H1 (cell line): ENCODE results near the gene SPRYD4. TPM values are rescaled to one million over a fixed set of nuclear protein-coding genes. Genes with fewer than 3 reads are reported as not detected.

ENCODE experiments used
- CTCF ChIA-PET: fragments of 300-600 bp; sonication (Branson Sonifier 250); formaldehyde crosslinking; loops from one replicate; lab custom pipeline; 2021; ENCODE audit not compliant: partially characterized antibody; lab: Charles Lee
- POLR2A ChIA-PET: fragments of 300-600 bp; sonication (Branson Sonifier 250); formaldehyde crosslinking; loops from one replicate; lab custom pipeline; 2021; ENCODE audit warnings: inconsistent platforms; ENCODE audit not compliant: partially characterized antibody; lab: Charles Lee
- DNase-seq, 2 experiments: peaks; one replicate each; pipeline versions ENCODE4 v3.0.0 to v3.0.0-alpha.2; 2010 to 2022; ENCODE audit warnings: low spot score in 2 of 2, low read depth in 1 of 2, mixed read lengths in 1 of 2
- FAIRE-seq: peaks from 2 replicates; lab custom pipeline; 2011; peaks lifted over from hg19 to GRCh38; lab: Jason Lieb, UNC
- H2AFZ ChIP-seq: 2 replicates; pipeline ENCODE4 v1.8.1; 2012; ENCODE audit warnings: low read length, inconsistent platforms
- H2AK5ac ChIP-seq: 2 replicates; pipeline ENCODE4 v1.6.1; 2013; ENCODE audit warnings: low read depth, low read length
- H2BK120ac ChIP-seq: replicated peaks from 2 replicates; pipeline ENCODE3; 2013; ENCODE audit warnings: low read depth, low read length, inconsistent platforms
- H2BK12ac ChIP-seq: 2 replicates; pipeline ENCODE4 v1.6.1; 2013; ENCODE audit warnings: low read depth, low read length
- H2BK15ac ChIP-seq: 2 replicates; pipeline ENCODE4 v1.6.1; 2013; ENCODE audit warnings: low read length
- H2BK20ac ChIP-seq: 2 replicates; pipeline ENCODE4 v1.6.1; 2013; ENCODE audit warnings: low read length
- H2BK5ac ChIP-seq: 2 replicates; pipeline ENCODE4 v1.6.1; 2013; ENCODE audit warnings: low read depth, low read length
- H3K14ac ChIP-seq: 2 replicates; pipeline ENCODE4 v1.6.1; 2013; ENCODE audit warnings: inconsistent platforms; ENCODE audit not compliant: insufficient read length
- H3K18ac ChIP-seq: 2 replicates; pipeline ENCODE4 v1.6.1; 2013; ENCODE audit warnings: low read length; ENCODE audit errors: extremely low read depth
- H3K23ac ChIP-seq: 2 replicates; pipeline ENCODE4 v1.6.1; 2013; ENCODE audit warnings: inconsistent platforms; ENCODE audit not compliant: insufficient read length
- H3K23me2 ChIP-seq: 2 replicates; pipeline ENCODE4 v1.6.1; 2013; ENCODE audit warnings: low read depth, low read length
- H3K27ac ChIP-seq: 2 replicates; pipeline ENCODE4 v1.6.1; 2011; ENCODE audit warnings: low read depth, low read length, inconsistent platforms
- H3K27me3 ChIP-seq, 4 experiments: replicated peaks in 1 of 4; 1 replicate in 1 of 4; 2 replicates in 3 of 4; pipeline versions ENCODE4 v1.6.1 to v1.8.1; 2011 to 2013; ENCODE audit warnings: low read length in 3 of 4, mild to moderate bottlenecking in 3 of 4, inconsistent platforms in 2 of 4, mixed read lengths in 2 of 4, moderate library complexity in 1 of 4; ENCODE audit not compliant: control insufficient read depth in 3 of 4, insufficient read depth in 3 of 4; ENCODE audit errors: extremely low read depth in 1 of 4
- H3K36me3 ChIP-seq, 4 experiments: 2 replicates each; pipeline versions ENCODE4 v1.6.1 to v1.8.1; 2011 to 2013; ENCODE audit warnings: mild to moderate bottlenecking in 4 of 4, low read length in 3 of 4, moderate library complexity in 2 of 4, control low read depth in 1 of 4, inconsistent platforms in 1 of 4; ENCODE audit not compliant: insufficient read depth in 4 of 4, control insufficient read depth in 2 of 4
- H3K4ac ChIP-seq: replicated peaks from 2 replicates; pipeline ENCODE3; 2013; ENCODE audit warnings: low read length, low read depth, mixed read lengths, inconsistent platforms; ENCODE audit not compliant: insufficient read length
- H3K4me1 ChIP-seq, 4 experiments: replicated peaks in 1 of 4; 1 replicate in 1 of 4; 2 replicates in 3 of 4; pipeline versions ENCODE4 v1.6.1 to v1.8.1; 2011 to 2013; ENCODE audit warnings: low read length in 3 of 4, inconsistent platforms in 2 of 4, mixed read lengths in 1 of 4; ENCODE audit not compliant: insufficient read depth in 4 of 4, control insufficient read depth in 3 of 4
- H3K4me2 ChIP-seq, 2 experiments: 2 replicates each; pipeline versions ENCODE4 v1.6.1 to v1.8.1; 2011 to 2013; ENCODE audit warnings: low read depth in 2 of 2, low read length in 2 of 2, control low read depth in 1 of 2, inconsistent platforms in 1 of 2, mild to moderate bottlenecking in 1 of 2; ENCODE audit not compliant: insufficient read depth in 1 of 2
- H3K4me3 ChIP-seq, 4 experiments: fragments of 200-600, 300-600 bp in 1 of 4; sonication (generic), shearing (Covaris generic), sonication (Bioruptor Twin) in 1 of 4; 2 replicates each; pipeline versions ENCODE4 v1.5.1 to v1.8.1; 2011 to 2016; ENCODE audit warnings: low read length in 4 of 4, low read depth in 3 of 4, control low read depth in 2 of 4, inconsistent platforms in 2 of 4, mild to moderate bottlenecking in 2 of 4, mixed read lengths in 1 of 4, moderate library complexity in 1 of 4; ENCODE audit not compliant: insufficient read depth in 2 of 4; ENCODE audit errors: extremely low read depth in 1 of 4
- H3K56ac ChIP-seq: replicated peaks from 2 replicates; pipeline ENCODE3; 2013; ENCODE audit warnings: low read depth, mild to moderate bottlenecking, mixed read lengths, low read length, inconsistent platforms; ENCODE audit not compliant: insufficient read length
- H3K79me1 ChIP-seq: 2 replicates; pipeline ENCODE4 v1.6.1; 2013; ENCODE audit warnings: low read depth, low read length, control low read depth
- H3K79me2 ChIP-seq, 2 experiments: 2 replicates each; pipeline versions ENCODE4 v1.6.1 to v1.8.1; 2012 to 2013; ENCODE audit warnings: low read length in 2 of 2, mild to moderate bottlenecking in 2 of 2, inconsistent platforms in 1 of 2; ENCODE audit not compliant: insufficient read depth in 2 of 2, control insufficient read depth in 1 of 2
- H3K9ac ChIP-seq, 4 experiments: replicated peaks in 1 of 4; 1 replicate in 1 of 4; 2 replicates in 3 of 4; pipeline versions ENCODE4 v1.6.1 to v1.8.1; 2011 to 2013; ENCODE audit warnings: low read depth in 3 of 4, low read length in 3 of 4, control low read depth in 2 of 4, mild to moderate bottlenecking in 2 of 4, moderate library complexity in 2 of 4, inconsistent platforms in 1 of 4; ENCODE audit errors: extremely low read depth in 1 of 4
- H3K9me3 ChIP-seq, 2 experiments: 2 replicates each; pipeline versions ENCODE4 v1.6.1 to v1.8.1; 2012 to 2013; ENCODE audit warnings: mild to moderate bottlenecking in 2 of 2, moderate library complexity in 2 of 2, control low read depth in 1 of 2, inconsistent platforms in 1 of 2, low read depth in 1 of 2, low read length in 1 of 2, mixed read lengths in 1 of 2; ENCODE audit not compliant: insufficient read depth in 2 of 2
- H4K20me1 ChIP-seq, 2 experiments: replicated peaks in 1 of 2; 2 replicates each; pipeline versions ENCODE3 to v1.8.1; 2011 to 2013; ENCODE audit warnings: inconsistent platforms in 2 of 2, low read length in 2 of 2, mild to moderate bottlenecking in 1 of 2; ENCODE audit not compliant: insufficient read depth in 2 of 2, control insufficient read depth in 1 of 2
- H4K5ac ChIP-seq: 2 replicates; pipeline ENCODE4 v1.6.1; 2013; ENCODE audit warnings: low read length, low read depth, mixed read lengths, inconsistent platforms; ENCODE audit not compliant: insufficient read length
- H4K8ac ChIP-seq: 2 replicates; pipeline ENCODE4 v1.8.0; 2013; ENCODE audit warnings: mild to moderate bottlenecking, moderate library complexity, low read length, inconsistent platforms; ENCODE audit not compliant: insufficient read depth; ENCODE audit errors: extremely low read depth
- H4K91ac ChIP-seq: replicated peaks from 2 replicates; pipeline ENCODE3; 2013; ENCODE audit warnings: low read length, mixed read lengths, inconsistent platforms; ENCODE audit not compliant: insufficient read length
- CEBPB ChIP-seq: IDR thresholded peaks from 2 replicates; pipeline ENCODE4 v1.6.1; 2012; ENCODE audit warnings: low read depth, low read length
- CHD2 ChIP-seq: IDR thresholded peaks from 2 replicates; pipeline ENCODE4 v1.6.1; 2012; ENCODE audit warnings: low read length, improper control_type of control experiment
- EGR1 ChIP-seq: IDR thresholded peaks from 2 replicates; pipeline ENCODE4 v1.6.1; 2011; ENCODE audit warnings: low read depth, low read length, borderline replicate concordance
- HDAC2 ChIP-seq, 2 experiments: fragments of 300-600 bp in 1 of 2; sonication (generic) in 1 of 2; IDR thresholded peaks; 2 replicates each; pipeline ENCODE4 v1.6.1; 2011 to 2012; ENCODE audit warnings: low read depth in 2 of 2, low read length in 2 of 2, mild to moderate bottlenecking in 2 of 2, moderate library complexity in 2 of 2, borderline replicate concordance in 1 of 2, inconsistent platforms in 1 of 2
- NRF1 ChIP-seq: IDR thresholded peaks from 2 replicates; pipeline ENCODE4 v1.6.1; 2011; ENCODE audit warnings: mild to moderate bottlenecking, low read depth, low read length, improper control_type of control experiment
- RNF2 ChIP-seq: fragments of 200-900, 300-1000 bp; sonication (generic); IDR thresholded peaks from 2 replicates; pipeline ENCODE4 v1.7.1; 2016; ENCODE audit warnings: borderline replicate concordance, low read depth, mild to moderate bottlenecking, antibody characterized with exemption, low read length; ENCODE audit not compliant: poor library complexity, severe bottlenecking; ENCODE audit errors: missing control alignments
- SP1 ChIP-seq: IDR thresholded peaks from 2 replicates; pipeline ENCODE4 v1.6.1; 2011; ENCODE audit warnings: low read depth, low read length
- SP2 ChIP-seq: IDR thresholded peaks from 2 replicates; pipeline ENCODE4 v1.6.1; 2012; ENCODE audit warnings: mild to moderate bottlenecking, low read length, inconsistent platforms
- SRF ChIP-seq: IDR thresholded peaks from 2 replicates; pipeline ENCODE4 v1.6.1; 2011; ENCODE audit warnings: mild to moderate bottlenecking, low read depth, low read length, moderate library complexity
- TEAD4 ChIP-seq: IDR thresholded peaks from 2 replicates; pipeline ENCODE4 v1.6.1; 2012; ENCODE audit warnings: low read depth, low read length, inconsistent platforms, mixed read lengths
- WGBS, 2 experiments: shearing (Covaris generic) in 1 of 2; methylation state at CpG; one replicate each; pipeline versions ENCODE4 v1.1.6 to v1.1.7; 2013 to 2015; ENCODE audit warnings: low lambda C conversion rate in 2 of 2, mixed read lengths in 2 of 2, inconsistent platforms in 1 of 2, low coverage in 1 of 2, missing lambda C conversion rate in 1 of 2; ENCODE audit not compliant: insufficient replicate concordance in 2 of 2, insufficient coverage in 1 of 2, insufficient read length in 1 of 2; ENCODE audit errors: extremely low coverage in 1 of 2, missing lambda C conversion rate in 1 of 2; 5-methylcytosine and 5-hydroxymethylcytosine counted together
- polyA plus RNA-seq, 7 experiments: library from polyadenylated mRNA; depleted of rRNA in 3 of 7; stranded (reverse) in 5 of 7; unstranded in 2 of 7; fragments of >200 nt in 5 of 7; fragments of 200-250 nt in 2 of 7; gene quantifications; 1 replicate in 5 of 7; 2 replicates in 1 of 7; 4 replicates in 1 of 7; pipeline versions ENCODE4 v1.2.1 to v1.2.3, GENCODE V29; 2011 to 2013; ENCODE audit warnings: missing spikeins in 2 of 7, mixed read lengths in 2 of 7
- total RNA-seq: library from RNA; stranded (reverse); fragmentation: NEBNext Ultra II Directional; extraction: Animal tissue kit (Norgen Biotek cat#: 25700); gene quantifications from 2 replicates; pipeline ENCODE4 v1.2.1, GENCODE V29; 2021

Gene SPRYD4
- total and polyA plus RNA-seq, 2 of the 8 experiments (the other 6 are each of a cell fraction or from before 2014, with no cell fraction given): 4.3 to 5.3 TPM

DNA sequence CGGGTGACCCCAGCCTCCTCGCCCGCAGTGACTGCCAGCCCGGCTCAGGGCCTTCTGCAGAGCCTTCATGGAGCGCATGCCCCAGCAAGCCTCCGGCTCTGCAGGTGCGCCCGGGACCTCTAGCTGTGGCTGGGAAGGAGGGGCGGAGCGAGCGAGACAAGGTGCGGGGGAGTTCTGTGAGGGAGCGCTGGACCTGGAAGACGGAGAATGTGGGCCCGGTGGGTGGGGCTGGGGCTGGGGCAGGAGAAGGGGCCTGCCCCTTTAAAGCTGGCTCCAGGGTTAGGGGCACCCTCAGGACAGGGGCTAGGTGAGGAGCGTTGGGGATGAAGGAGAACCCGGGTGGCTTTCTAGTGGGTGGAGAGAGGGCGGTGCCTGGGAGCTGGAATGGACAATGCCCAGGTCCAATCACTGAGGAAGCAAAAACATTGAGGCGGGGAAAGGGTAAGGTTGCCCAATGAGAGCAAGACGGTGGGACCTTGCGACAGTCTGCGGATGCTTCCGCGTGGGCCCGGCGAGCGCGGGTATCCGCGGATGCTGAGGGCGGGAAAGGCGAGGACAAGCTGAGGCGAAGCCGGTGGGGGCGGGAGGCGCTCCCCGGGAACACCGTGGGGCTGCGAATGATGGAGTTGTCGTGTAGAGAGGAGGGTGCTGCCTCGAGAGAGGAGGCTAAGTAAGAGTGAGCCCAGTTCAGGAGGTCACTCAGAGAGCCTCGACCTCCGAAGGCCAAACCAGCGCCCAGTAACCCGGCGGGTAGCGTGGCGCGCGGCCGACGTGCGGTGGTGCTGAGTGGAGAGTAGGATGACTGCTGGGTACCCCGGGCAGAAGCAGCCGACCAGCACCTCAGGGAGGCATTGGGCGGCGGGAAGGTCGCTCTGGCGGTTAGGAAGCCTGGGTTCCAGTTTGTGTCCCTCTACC is 19.9 kb downstream of the SPRYD4 start, which contains the start of gene GLS2:
TSS of gene GLS2 (minus strand) at position 121 of the 915 bp plus-strand sequence. CDS start at position 78, 43 bp downstream.
- peak within 1 kb of the TSS; percentile 46; the same call in 1 of the 2 replicates for H2BK5ac ChIP-seq
- peaks cover 7 to 35% (median 32%) of the 10 kb centered on the region in 4 experiments for H3K27me3 ChIP-seq
- no peaks in the 10 kb centered on the region for H3K79me1 ChIP-seq
- H3K14ac ChIP-seq: no peak within 1 kb of the TSS
- peak within 1 kb of the TSS; percentile 99 for H2BK15ac ChIP-seq
- peak within 1 kb of the TSS; percentile 65 to 92 (median 74) for H3K4me3 ChIP-seq
- peak within 1 kb of the TSS; percentile 84 for H4K91ac ChIP-seq
- no peak within 1 kb of the TSS for H3K23ac ChIP-seq
- peak within 1 kb of the TSS; percentile 93 for H2AFZ ChIP-seq
- WGBS, 2 experiments: 28% methylated on average over 54 of the region's 59 CpGs; no CpG with 5 or more reads in 1 of the 2 experiments
- peak within 1 kb of the TSS; percentile 56; the same call in 1 of the 2 replicates for H2BK12ac ChIP-seq
- peaks cover 12% of the 10 kb centered on the region for H3K23me2 ChIP-seq
- peak within 1 kb of the TSS; percentile 83 to 96 for H3K4me2 ChIP-seq
- H3K4ac ChIP-seq: peak within 1 kb of the TSS; percentile 79
- FAIRE-seq (peak; percentile 80), DNase-seq (peak; percentile 39 to 89)
- no peak within 1 kb of the TSS for H2AK5ac ChIP-seq
- H3K9ac ChIP-seq: peak within 1 kb of the TSS in 3 of 4 experiments; percentile 56 to 72 (median 62); a peak in 6 of 7 replicates
- no peak within 1 kb of the TSS for H4K5ac ChIP-seq
- peak within 1 kb of the TSS; percentile 16 for H2BK120ac ChIP-seq
- POLR2A ChIA-PET: interaction anchor here (1.0 to 1.9 kb wide), 5 partner anchors 10 to 33 kb away, joined by 3 to 10 read pairs (median 5); partner anchors contain the start of gene RBMS2
- peak within 1 kb of the TSS; percentile 65 for H3K18ac ChIP-seq
- H3K9me3 ChIP-seq: peaks cover 0 to 5% of the 10 kb centered on the region in 2 experiments; a peak in 2 of 4 replicates
- no peaks in the 10 kb centered on the region; a peak in 1 of 8 replicates for H3K36me3 ChIP-seq
- peaks cover 2 to 5% (median 3%) of the 10 kb centered on the region in 4 experiments; a peak in 6 of 7 replicates for H3K4me1 ChIP-seq
- H4K20me1 ChIP-seq: no peaks in the 10 kb centered on the region
- no peak within 1 kb of the TSS for H3K27ac ChIP-seq
- peak within 1 kb of the TSS; percentile 68 for H4K8ac ChIP-seq
- CTCF ChIA-PET: interaction anchor here (0.7 to 1.3 kb wide), 3 partner anchors 25 to 218 kb away, joined by 3 to 5 read pairs (median 3); no protein-coding TSS in a partner anchor
- H2BK20ac ChIP-seq: peak within 1 kb of the TSS; percentile 78; the same call in 1 of the 2 replicates
- H3K79me2 ChIP-seq: no peaks in the 10 kb centered on the region
- H3K56ac ChIP-seq: peak within 1 kb of the TSS; percentile 24
- TF ChIP-seq TEAD4 (no peak), NRF1 (0 out of 2 replicates have a peak, but pooled peaks have one; percentile 10), SP1 (peak; percentile 88), SP2 (peak; percentile 52), RNF2 (peak; percentile 78), EGR1 (no peak; the same call in 1 of the 2 replicates), HDAC2 (IDR thresholded peaks at IDR 0.05; ENCODE audit: borderline replicate concordance in 1 of 2, low read depth in 2 of 2, low read length in 2 of 2) (peak in 1 of 2 experiments; percentile 92; a peak in 2 of 4 replicates), CHD2 (peak; percentile 72), CEBPB (peak; percentile 83), SRF (no peak)
